Ascending aorta (tissue), 2 donors: ENCODE results near the gene KIF26B. TPM values are rescaled to one million over a fixed set of nuclear protein-coding genes. Genes with fewer than 3 reads are reported as not detected.

Experiments
- DNase-seq, 2 donors: peaks; one replicate each; pipeline ENCODE4 v3.0.0-alpha.2; 2019; ENCODE audit warnings: low spot score in 2 of 2
- H3K27ac ChIP-seq, 2 donors: fragments of 200-600 bp; sonication (generic); one replicate each; pipeline ENCODE4 v1.5.1; 2016 to 2017; ENCODE audit warnings: mild to moderate bottlenecking in 1 of 2
- H3K27me3 ChIP-seq: fragments of 200-600 bp; sonication (generic); one replicate; pipeline ENCODE4 v1.5.1; 2017
- H3K36me3 ChIP-seq, 2 donors: fragments of 200-600 bp; sonication (generic); one replicate each; pipeline ENCODE4 v1.5.1; 2016
- H3K4me1 ChIP-seq, 2 donors: fragments of 200-600 bp; sonication (generic); one replicate each; pipeline ENCODE4 v1.5.1; 2016 to 2017; ENCODE audit warnings: mild to moderate bottlenecking in 1 of 2
- H3K4me3 ChIP-seq, 2 donors: fragments of 200-600 bp; sonication (generic); one replicate each; pipeline ENCODE4 v1.5.1; 2016 to 2017; ENCODE audit warnings: mild to moderate bottlenecking in 1 of 2
- H3K9me3 ChIP-seq, 2 donors: fragments of 200-600 bp; sonication (generic); one replicate each; pipeline ENCODE4 v1.5.1; 2016
- CTCF ChIP-seq, 3 experiments: fragments of 200-600 bp in 2 of 3; fragments of 450-650 bp in 1 of 3; sonication (generic) in 2 of 3; IDR thresholded peaks; one replicate each; pipeline ENCODE4 v1.5.1; 2016 to 2019; ENCODE audit warnings: antibody characterized with exemption in 3 of 3, mild to moderate bottlenecking in 1 of 3, moderate library complexity in 1 of 3
- intact Hi-C: fragments of 100-400 bp; cut with DNase I; formaldehyde crosslinking; loops from one replicate; pipeline ENCODE4 v1.15.1; 2023
- total RNA-seq: library from RNA; depleted of rRNA; stranded (reverse); fragments of >200 nt; gene quantifications from one replicate; pipeline ENCODE4 v1.1.0, GENCODE V29; 2016

Gene KIF26B
- total RNA-seq, 1 donor from 2014 or later = not detected

GRCh38 chr1:245698860-245699259 is 544.1 kb downstream of the KIF26B start:
- no peaks in the 10 kb centered on the region for H3K4me1 ChIP-seq
- no peak overlapping the region for H3K27ac ChIP-seq
- no peaks in the 10 kb centered on the region for H3K36me3 ChIP-seq
- no peak for TF ChIP-seq CTCF (IDR thresholded peaks at IDR 0.05)
- DNase-seq = no peak
- no peaks in the 10 kb centered on the region for H3K27me3 ChIP-seq
- no peak overlapping the region for H3K4me3 ChIP-seq
- no peaks in the 10 kb centered on the region for H3K9me3 ChIP-seq
- intact Hi-C loops = no loop called here

GRCh38 chr1:245700631-245701030 is 545.8 kb downstream of the KIF26B start:
- H3K27me3 ChIP-seq = no peaks in the 10 kb centered on the region
- intact Hi-C loops = no loop called here
- H3K4me3 ChIP-seq = no peak overlapping the region
- no peak for DNase-seq
- TF ChIP-seq CTCF (IDR thresholded peaks at IDR 0.05) = no peak
- no peak overlapping the region for H3K27ac ChIP-seq
- H3K4me1 ChIP-seq = no peaks in the 10 kb centered on the region
- H3K9me3 ChIP-seq = no peaks in the 10 kb centered on the region
- H3K36me3 ChIP-seq = no peaks in the 10 kb centered on the region

- TF ChIP-seq CTCF (IDR thresholded peaks at IDR 0.05) = no peak
- intact Hi-C loops = no loop called here
- DNase-seq = no peak
- Histone ChIP-seq H3K4me3 (no peak overlapping the region), H3K4me1 (no peaks in the 10 kb centered on the region), H3K36me3 (no peaks in the 10 kb centered on the region), H3K27me3 (no peaks in the 10 kb centered on the region), H3K27ac (no peak overlapping the region), H3K9me3 (no peaks in the 10 kb centered on the region)
Measured at GRCh38 chr1:245701631-245702030, 546.8 kb downstream of the KIF26B start.

- TF ChIP-seq CTCF (IDR thresholded peaks at IDR 0.05) = no peak
- Histone ChIP-seq H3K27me3 (no peaks in the 10 kb centered on the region), H3K9me3 (no peaks in the 10 kb centered on the region), H3K4me3 (no peak overlapping the region), H3K27ac (no peak overlapping the region), H3K4me1 (no peaks in the 10 kb centered on the region), H3K36me3 (no peaks in the 10 kb centered on the region)
- no peak for DNase-seq
- intact Hi-C loops = no loop called here
Measured at GRCh38 chr1:245702346-245702745, 547.6 kb downstream of the KIF26B start.

GRCh38 chr1:245704341-245704740 is 549.6 kb downstream of the KIF26B start:
- intact Hi-C loops = no loop called here
- H3K4me3 ChIP-seq = no peak overlapping the region
- no peaks in the 10 kb centered on the region for H3K36me3 ChIP-seq
- H3K27ac ChIP-seq = no peak overlapping the region
- no peak for DNase-seq
- no peak for TF ChIP-seq CTCF (IDR thresholded peaks at IDR 0.05)
- no peaks in the 10 kb centered on the region for H3K9me3 ChIP-seq
- no peaks in the 10 kb centered on the region for H3K4me1 ChIP-seq
- no peaks in the 10 kb centered on the region for H3K27me3 ChIP-seq

- Histone ChIP-seq H3K9me3 (no peaks in the 10 kb centered on the region), H3K27me3 (no peaks in the 10 kb centered on the region), H3K4me3 (no peak overlapping the region), H3K4me1 (no peaks in the 10 kb centered on the region), H3K36me3 (no peaks in the 10 kb centered on the region), H3K27ac (no peak overlapping the region)
- DNase-seq = no peak
- intact Hi-C loops = no loop called here
- no peak for TF ChIP-seq CTCF (IDR thresholded peaks at IDR 0.05)
Measured at GRCh38 chr1:245704765-245705164, 550.0 kb downstream of the KIF26B start.
